GM18951 (cell line): ENCODE measurements around the gene TNRC6A.
"Not testable (repeated sequence)": the region's sequence is repeated elsewhere in the genome, so short reads cannot be mapped to it uniquely, and the experiment has no call there.

ENCODE experiments used
- POLR2A ChIP-seq: IDR thresholded peaks from 4 replicates; pipeline ENCODE4 v1.6.1; 2011; ENCODE audit warnings: mild to moderate bottlenecking; ENCODE audit not compliant: insufficient read length, insufficient read depth; ENCODE audit errors: extremely low read depth
- in situ Hi-C: fragments of 300-500 bp; cut with MboI; formaldehyde crosslinking; loops from one replicate; pipeline ENCODE4 v1.12.0; 2022; ENCODE audit warnings: low sequenced_read_pairs, mixed read lengths, inconsistent platforms; ENCODE audit not compliant: unreplicated experiment

TNRC6A gene

DNA sequence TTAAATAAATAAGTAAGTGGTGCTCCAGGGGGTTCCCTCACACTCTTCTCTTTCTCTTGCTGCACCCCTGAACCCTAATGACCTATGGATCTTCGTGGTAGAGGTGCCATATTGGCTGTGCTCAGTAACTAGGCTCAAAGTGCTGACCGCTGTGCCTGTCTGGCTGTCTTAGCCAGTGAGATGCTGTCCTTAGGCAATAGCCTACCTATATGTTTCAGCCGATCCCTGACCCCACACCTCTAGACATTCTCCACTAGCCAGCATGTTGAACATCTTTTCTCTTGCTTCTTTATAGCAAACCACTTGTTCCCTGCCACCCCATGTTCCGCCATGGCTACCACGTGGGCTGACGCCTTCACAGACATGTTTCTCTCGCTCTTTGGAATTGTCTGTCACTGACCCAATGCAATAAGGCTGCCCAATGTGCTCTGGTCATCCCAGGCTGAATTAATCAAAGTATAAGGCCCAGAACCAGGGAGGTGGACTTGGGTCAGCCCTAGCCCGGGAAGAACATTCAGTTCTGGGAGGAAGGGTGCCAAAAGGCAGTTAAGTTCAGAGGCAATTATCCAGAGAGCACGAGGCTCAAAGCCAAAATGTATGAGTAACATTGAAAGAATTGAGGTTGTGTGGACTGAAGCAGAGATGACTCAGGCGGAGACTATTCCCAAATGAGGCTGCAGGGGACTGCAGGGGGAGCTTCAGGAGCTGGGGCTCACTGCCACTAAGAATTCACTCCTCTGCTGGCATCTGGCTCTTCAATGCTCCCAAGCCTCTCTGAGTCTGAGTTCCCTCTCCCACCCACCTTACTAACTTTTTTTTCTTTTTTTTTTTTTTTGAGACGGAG is 28.7 kb upstream of the TNRC6A start:
- no peak for TF ChIP-seq POLR2A
- in situ Hi-C loops = no loop called here

DNA sequence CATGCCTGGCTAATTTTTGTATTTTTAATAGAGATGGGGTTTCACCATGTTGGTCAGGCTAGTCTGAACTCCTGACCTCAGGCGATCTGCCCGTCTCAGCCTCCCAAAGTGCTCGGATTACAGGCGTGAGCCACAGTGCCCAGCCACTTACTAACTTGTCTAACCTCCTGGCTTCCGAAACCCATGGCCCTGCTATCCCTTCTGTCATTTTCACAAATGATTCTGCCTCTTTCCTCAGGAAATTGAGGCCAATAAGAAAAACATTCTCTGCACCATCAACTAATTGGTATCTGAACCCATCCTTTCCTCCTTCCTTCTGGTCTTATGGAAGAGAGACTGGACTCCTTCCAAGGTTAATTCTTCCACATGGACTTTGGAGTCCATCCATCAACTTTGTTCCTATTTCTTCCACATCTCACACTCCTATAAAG is 27.9 kb upstream of the TNRC6A start:
- TF ChIP-seq POLR2A = no peak
- in situ Hi-C loops = no loop called here

DNA sequence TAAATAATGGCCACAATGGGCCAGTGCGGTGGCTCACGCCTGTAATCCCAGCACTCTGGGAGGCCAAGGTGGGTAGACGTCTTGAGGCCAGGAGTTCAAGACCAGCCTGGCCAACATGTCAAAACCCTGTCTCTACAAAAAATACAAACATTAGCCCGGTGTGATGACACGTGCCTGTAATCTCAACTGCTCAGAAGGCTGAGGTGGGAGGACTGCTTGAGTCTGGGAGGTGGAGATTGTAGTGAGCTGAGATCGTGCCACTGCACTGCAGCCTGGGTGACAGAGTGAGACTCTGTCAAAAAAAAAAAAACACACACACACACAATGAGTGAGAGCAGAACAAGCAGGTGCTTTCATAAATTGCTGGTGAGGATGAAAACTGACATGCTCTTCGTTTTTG is 21.7 kb upstream of the TNRC6A start:
- in situ Hi-C loops = not testable (repeated sequence)

DNA sequence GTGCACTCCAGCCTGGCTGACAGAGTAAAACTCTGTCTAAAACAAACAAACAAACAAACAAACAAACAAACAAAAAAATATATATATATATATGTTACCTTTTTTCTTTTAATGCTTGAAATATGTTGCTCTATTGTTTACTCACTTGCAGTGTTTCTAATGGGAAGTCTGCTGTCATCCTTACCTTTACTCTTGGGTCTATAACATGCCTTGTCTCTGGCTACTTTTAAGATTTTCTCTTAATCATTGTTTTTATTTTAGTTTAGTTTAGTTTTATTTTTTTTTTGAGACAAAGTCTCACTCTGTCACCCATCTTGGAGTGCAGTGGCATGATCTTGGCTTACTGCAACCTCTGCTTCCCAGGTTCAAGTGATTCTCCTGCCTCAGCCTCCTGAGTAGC is 16.1 kb upstream of the TNRC6A start:
- in situ Hi-C loops = no loop called here
- TF ChIP-seq POLR2A = no peak

DNA sequence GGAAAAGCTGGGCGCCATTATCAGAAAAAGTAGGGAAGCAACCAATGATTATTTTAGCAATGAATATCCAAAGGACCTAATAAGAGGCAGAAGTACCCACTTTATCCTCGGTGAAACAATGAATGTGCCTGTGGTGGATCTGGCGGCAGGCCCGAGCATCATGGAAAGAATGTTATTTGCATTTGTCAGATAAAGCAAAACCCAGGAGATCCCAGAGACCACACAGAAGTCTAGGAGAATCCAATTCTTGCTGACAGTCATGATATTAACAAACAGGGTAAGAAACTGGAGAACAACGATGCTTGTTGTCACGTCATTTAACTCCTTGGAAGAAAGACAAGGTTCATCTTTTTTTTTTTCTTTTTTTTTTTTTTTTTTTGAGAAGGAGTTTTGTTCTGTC is 12.0 kb upstream of the TNRC6A start:
- in situ Hi-C loops = no loop called here
- TF ChIP-seq POLR2A = no peak

DNA sequence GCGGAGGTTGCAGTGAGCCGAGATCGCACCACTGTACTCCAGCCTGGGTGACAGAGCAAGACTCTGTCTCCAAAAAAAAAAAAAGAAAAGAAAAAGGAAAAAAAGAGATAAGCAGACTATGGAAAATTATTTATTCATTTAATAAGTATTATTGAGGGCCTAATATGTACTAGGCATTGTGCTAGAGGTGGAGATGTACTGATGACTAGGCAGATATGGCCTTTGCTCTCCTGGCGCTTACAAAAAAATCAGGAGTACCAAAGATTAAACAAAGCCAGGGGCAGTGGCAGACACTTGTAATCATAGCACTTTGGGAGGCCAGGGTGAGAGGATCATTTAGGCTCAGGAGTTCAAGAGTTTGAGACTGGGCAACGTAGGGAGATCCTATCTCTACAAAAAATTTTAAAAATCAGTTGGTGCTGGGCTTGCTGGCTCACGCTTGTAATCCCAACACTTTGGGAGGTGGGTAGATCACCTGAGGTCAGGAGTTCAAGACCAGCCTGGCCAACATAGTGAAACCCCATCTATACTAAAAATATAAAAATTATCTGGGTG is 10.4 kb upstream of the TNRC6A start:
- in situ Hi-C loops = no loop called here
- no peak for TF ChIP-seq POLR2A

DNA sequence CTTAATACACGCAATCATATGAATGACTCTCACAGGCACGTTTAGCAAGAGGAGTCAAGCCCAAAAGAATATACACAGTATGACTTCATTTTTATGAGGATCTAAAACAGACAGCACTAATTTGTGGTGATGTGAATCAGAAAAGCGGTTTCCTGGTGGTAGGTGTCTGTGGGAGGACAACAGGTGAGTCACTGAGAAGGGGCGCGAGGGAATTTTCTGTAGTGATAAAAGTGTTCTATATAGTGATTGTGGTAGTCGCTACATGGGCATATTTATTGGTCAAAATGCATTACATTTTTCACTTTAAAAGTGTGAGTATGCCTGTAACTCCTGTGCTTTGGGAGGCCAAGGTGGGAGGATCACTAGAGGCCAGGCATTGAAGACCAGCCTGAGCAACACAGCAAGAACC is 7.6 kb upstream of the TNRC6A start:
- TF ChIP-seq POLR2A = no peak
- in situ Hi-C loops = no loop called here

DNA sequence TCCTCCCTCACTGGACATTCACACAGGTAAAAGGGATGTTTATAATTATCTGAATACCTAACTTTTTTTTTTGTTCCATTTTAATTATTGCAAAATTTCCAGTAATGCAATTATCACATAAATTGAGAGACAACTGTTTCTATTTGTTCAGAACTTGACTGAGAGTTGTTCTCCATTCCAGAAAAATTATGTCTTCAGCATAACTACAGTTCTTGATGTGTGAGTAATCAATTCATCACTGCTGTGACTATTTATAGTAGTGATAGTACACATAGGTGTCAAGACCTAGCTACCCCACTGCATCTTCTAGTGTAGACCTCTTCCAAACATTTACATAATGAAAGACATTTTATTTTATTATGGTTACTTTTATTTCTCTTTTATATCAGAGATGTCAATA is 5.8 kb upstream of the TNRC6A start:
- no peak for TF ChIP-seq POLR2A

DNA sequence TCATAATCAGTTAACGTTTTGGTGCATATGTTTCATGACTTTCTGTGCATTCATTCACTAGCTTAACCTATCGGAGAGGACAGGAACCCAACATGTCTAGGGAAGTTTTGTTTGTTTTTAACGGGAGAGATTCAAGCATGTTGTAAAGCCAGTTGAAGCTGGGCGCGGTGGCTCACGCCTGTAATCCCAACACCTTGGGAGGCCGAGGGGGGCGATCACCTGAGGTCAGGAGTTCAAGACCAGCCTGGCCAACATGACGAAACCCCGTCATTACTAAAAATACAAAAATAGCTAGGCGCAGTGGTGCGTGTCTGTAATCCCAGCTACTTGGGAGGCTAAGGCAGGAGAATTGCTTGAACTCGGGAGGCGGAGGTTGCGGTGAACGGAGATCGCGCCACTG is 1.4 kb upstream of the TNRC6A start:
- in situ Hi-C loops = no loop called here
- TF ChIP-seq POLR2A = no peak

More for the DNA sequence above, 5.8 kb upstream of the TNRC6A start:
- in situ Hi-C loops = no loop called here

DNA sequence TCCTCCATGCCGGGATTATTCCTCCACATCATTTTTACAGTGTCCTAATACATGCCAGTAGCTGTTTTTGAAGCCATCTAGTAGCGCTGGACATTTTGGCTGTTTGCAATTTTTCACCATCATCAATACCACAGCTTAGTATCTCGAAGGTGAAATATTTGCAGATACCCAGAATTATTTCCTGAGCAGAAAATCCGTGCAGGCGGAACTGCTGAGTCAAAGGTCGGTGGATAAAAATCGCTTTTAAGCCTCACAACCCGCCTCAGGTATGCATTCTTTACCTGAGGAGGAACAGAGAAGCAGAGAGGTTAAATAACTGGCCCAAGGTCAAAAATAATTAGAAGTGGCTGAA is 584 bp upstream of the TNRC6A start:
- TF ChIP-seq POLR2A = no peak
- in situ Hi-C loops = no loop called here

DNA sequence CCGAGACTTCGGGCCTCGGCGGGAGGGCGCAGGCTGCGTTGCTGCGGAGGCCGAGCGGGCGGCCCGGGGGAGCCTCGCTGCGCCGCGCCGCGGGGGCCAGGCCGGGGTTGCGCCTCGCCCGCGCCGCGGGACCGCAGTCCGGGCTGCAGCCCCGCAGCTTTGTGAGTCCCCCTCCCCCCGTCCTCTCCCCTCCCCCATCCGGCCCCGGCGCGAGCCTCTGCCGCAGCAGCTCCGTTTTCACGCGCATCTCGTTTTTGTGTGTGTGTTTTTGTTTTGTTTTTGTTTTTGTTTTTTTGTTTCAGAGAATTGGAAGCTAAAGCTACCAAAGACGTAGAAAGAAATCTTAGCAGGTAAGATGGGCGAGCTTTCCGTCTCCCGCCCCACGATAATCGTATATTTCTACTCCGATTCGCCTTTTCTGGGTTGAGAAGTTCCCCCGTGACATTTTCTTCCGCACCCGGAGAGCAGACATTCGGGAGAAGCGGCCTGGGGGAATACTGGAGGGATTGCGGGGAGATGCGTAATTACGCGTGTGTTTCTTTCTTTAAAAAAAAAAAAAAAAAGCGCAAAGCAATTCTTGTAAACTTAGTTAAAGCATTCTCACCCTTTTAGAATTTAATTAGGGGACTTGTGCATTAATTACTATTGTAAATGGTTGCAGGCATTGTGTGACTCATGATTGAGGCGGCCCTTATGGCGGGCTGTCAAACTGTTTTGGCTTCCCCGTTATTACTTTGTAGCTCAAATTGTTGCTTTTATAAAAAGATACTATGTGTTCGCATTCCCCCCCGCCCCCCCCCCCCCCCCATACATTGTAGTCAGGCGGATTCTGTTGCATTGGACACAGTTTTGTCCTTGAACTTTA is 732 bp downstream of the TNRC6A start:
- no peak for TF ChIP-seq POLR2A
- in situ Hi-C loops = no loop called here

DNA sequence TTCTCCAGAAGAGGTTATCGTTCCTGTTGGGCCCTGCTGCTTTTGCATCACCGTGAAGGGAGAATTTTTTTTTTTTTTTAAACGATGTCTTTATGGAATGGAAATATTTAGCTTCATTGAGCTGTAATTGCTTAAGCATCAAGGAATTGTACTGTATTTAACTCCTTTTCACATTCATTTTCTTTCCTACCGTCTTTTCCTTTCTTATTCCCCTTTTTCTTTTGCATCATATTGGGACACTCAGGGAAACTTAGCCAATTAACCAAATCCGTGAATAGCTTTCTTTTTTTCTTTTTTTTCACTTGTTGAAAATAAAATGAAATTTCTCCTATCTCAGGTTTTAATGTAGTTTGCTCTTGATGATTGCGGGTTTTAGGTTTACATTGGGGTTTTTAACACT is 1.5 kb downstream of the TNRC6A start:
- no peak for TF ChIP-seq POLR2A
- in situ Hi-C loops = no loop called here

DNA sequence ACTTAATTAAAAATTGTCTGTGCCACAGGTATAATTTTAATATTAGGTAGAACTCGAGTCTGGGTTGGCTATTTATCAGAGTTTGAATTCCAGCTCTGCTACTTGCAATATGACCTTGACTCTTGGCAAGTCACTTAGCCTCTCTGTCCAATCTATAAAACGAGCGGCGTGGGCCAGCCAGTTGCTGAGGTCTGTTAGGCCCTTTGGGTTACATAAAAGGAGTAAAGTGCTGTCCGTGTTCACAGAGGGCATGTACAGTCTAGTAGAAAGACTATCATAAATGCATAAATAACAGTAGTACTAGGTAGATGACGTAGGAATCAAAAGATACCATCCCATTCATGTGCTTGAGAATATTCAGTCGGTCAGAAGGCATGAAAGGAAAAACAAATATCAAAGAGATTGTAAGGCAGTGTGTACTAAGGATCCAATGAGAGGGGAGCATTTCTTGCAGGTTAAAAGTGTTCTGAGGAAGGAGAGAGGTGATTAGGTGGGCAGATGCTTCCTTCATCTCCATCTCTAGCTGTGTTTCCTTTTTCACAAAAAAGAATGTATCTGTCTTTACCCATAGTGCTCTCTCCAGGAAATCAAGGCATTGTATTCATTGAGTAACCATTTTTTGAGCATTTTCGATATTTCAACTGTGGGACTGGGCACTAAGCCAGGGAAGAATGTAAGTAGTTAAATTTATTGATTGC is 2.4 kb downstream of the TNRC6A start:
- in situ Hi-C loops = no loop called here

DNA sequence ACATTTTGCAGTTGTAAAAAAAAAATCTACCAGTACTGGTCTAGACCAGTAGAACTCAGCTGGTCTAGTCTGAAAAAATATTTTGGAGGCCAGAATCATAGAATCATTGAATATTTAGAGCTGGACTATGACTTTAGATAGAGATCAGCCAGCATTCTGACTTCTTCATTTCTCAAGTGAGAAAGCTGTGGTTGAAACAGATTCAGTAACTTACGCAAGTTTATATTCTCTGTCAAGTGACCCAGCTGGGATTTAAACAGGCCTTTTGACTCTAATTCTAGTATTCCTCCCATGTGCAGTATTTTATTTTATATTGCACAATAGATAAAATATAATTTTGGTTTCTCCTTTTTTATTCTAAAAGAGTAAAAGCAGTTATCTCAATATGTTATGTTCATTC is 4.9 kb downstream of the TNRC6A start:
- TF ChIP-seq POLR2A = no peak
- in situ Hi-C loops = no loop called here

More for the DNA sequence above, 2.4 kb downstream of the TNRC6A start:
- no peak for TF ChIP-seq POLR2A
